Measurements from ENCODE around the gene C2orf72.

DNA sequence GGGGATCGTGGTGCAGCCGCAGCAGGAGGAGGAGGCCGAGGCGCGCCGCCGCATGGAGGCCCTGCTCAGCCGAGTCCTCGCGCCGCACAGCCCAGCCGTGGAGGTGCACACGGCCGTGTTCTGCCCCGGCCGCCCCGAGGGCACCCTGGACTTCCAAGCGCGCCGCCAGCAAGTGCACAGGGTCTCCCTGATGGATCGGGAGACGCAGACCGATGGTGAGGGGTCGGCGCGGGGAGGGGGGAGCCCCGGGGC is 46.5 kb upstream of the C2orf72 start:
- TF ChIP-seq CTCF (conservative IDR thresholded peaks at IDR 0.05; ENCODE audit: low read length) (no peak), EZH2phosphoT487 (IDR thresholded peaks at IDR 0.05; ENCODE audit: borderline replicate concordance) (no peak)
